IMR-90 (cell line): Measurements from ENCODE around the gene ASB5. TPM values are rescaled to one million over a fixed set of nuclear protein-coding genes. Genes with fewer than 3 reads are reported as not detected.

ENCODE experiments used
- ATAC-seq: fragments of 200-7000 bp; cut with Tn5 transposase; 2 replicates; pipeline ENCODE4 v1.9.1; 2020; ENCODE audit warnings: low read depth, mild to moderate bottlenecking, moderate library complexity
- BruUV-seq: library from RNA; stranded (reverse); fragments of 400-500 nt; replicated peaks from 2 replicates; lab custom pipeline; 2021; lab: Mats Ljungman, UMichigan
- CTCF ChIA-PET: fragments of 300-600 bp; formaldehyde crosslinking; extraction: SDS; loops from one replicate; lab custom pipeline; 2021; ENCODE audit warnings: antibody characterized with exemption; lab: Yijun Ruan, JAX
- POLR2A ChIA-PET: fragments of 300-600 bp; sonication (Branson Sonifier 250); formaldehyde crosslinking; loops from one replicate; lab custom pipeline; 2022; ENCODE audit warnings: antibody characterized with exemption; ENCODE audit not compliant: unreplicated experiment; lab: Charles Lee
- DNase-seq: peaks from one replicate; pipeline ENCODE4 v3.0.0; 2013
- H2AFZ ChIP-seq: replicated peaks from 2 replicates; pipeline ENCODE3; 2013; ENCODE audit warnings: low read length, mild to moderate bottlenecking; ENCODE audit not compliant: poor library complexity
- H2AK5ac ChIP-seq: 2 replicates; pipeline ENCODE4 v1.6.1; 2013; ENCODE audit warnings: low read depth, low read length, inconsistent platforms
- H2AK9ac ChIP-seq: replicated peaks from 2 replicates; pipeline ENCODE3; 2013; ENCODE audit warnings: mild to moderate bottlenecking, low read depth, low read length, moderate library complexity; ENCODE audit not compliant: poor library complexity
- H2BK120ac ChIP-seq: 2 replicates; pipeline ENCODE4 v1.6.1; 2013; ENCODE audit warnings: low read depth, low read length, inconsistent platforms
- H2BK15ac ChIP-seq: 3 replicates; pipeline ENCODE4 v1.6.1; 2013; ENCODE audit warnings: low read depth, low read length, inconsistent platforms
- H2BK20ac ChIP-seq: 2 replicates; pipeline ENCODE4 v1.6.1; 2013; ENCODE audit warnings: low read depth, mild to moderate bottlenecking, inconsistent platforms, low read length, moderate library complexity
- H2BK5ac ChIP-seq: 2 replicates; pipeline ENCODE4 v1.6.1; 2013; ENCODE audit warnings: mild to moderate bottlenecking, low read depth, low read length, inconsistent platforms; ENCODE audit not compliant: poor library complexity, severe bottlenecking
- H3K14ac ChIP-seq: replicated peaks from 2 replicates; pipeline ENCODE4 v1.6.1; 2013; ENCODE audit warnings: low read depth, low read length, inconsistent platforms
- H3K18ac ChIP-seq: 2 replicates; pipeline ENCODE4 v1.6.1; 2013; ENCODE audit warnings: low read depth, low read length, control low read depth
- H3K23ac ChIP-seq: 2 replicates; pipeline ENCODE4 v1.6.1; 2013; ENCODE audit warnings: low read depth, low read length, inconsistent platforms
- H3K27ac ChIP-seq: 2 replicates; pipeline ENCODE4 v1.5.1; 2013; ENCODE audit warnings: mild to moderate bottlenecking, control low read depth, low read length; ENCODE audit not compliant: insufficient read depth
- H3K27me3 ChIP-seq: 2 replicates; pipeline ENCODE4 v1.6.1; 2013; ENCODE audit warnings: low read length; ENCODE audit not compliant: control insufficient read depth, insufficient read depth
- H3K36me3 ChIP-seq: 2 replicates; pipeline ENCODE4 v1.6.1; 2013; ENCODE audit warnings: low read length, mixed read lengths; ENCODE audit not compliant: control insufficient read depth, insufficient read depth
- H3K4ac ChIP-seq: 2 replicates; pipeline ENCODE4 v1.6.1; 2013; ENCODE audit warnings: low read depth, low read length, inconsistent platforms
- H3K4me1 ChIP-seq: 2 replicates; pipeline ENCODE4 v1.6.1; 2013; ENCODE audit warnings: low read length, mixed read lengths; ENCODE audit not compliant: control insufficient read depth, insufficient read depth
- H3K4me2 ChIP-seq: 2 replicates; pipeline ENCODE4 v1.6.1; 2013; ENCODE audit warnings: low read depth, mild to moderate bottlenecking, control low read depth, low read length, moderate library complexity
- H3K4me3 ChIP-seq: 2 replicates; pipeline ENCODE4 v1.5.1; 2013; ENCODE audit warnings: low read depth, mild to moderate bottlenecking, control low read depth, low read length, moderate library complexity; ENCODE audit not compliant: insufficient read depth
- H3K56ac ChIP-seq: 2 replicates; pipeline ENCODE4 v1.6.1; 2013; ENCODE audit warnings: low read length, inconsistent platforms; ENCODE audit not compliant: insufficient read depth; ENCODE audit errors: extremely low read depth
- H3K79me1 ChIP-seq, 2 experiments: 2 replicates each; pipeline ENCODE4 v1.6.1; 2013; ENCODE audit warnings: low read length in 2 of 2, inconsistent platforms in 1 of 2, low read depth in 1 of 2
- H3K9ac ChIP-seq: 2 replicates; pipeline ENCODE4 v1.6.1; 2013; ENCODE audit warnings: low read depth, low read length, control low read depth
- H3K9me1 ChIP-seq: 2 replicates; pipeline ENCODE4 v1.6.1; 2013; ENCODE audit warnings: low read length, inconsistent platforms; ENCODE audit not compliant: insufficient read depth
- H3K9me3 ChIP-seq: 2 replicates; pipeline ENCODE4 v1.6.1; 2013; ENCODE audit warnings: low read length; ENCODE audit not compliant: control insufficient read depth, insufficient read depth
- H4K20me1 ChIP-seq: 2 replicates; pipeline ENCODE4 v1.6.1; 2013; ENCODE audit warnings: low read length, inconsistent platforms; ENCODE audit not compliant: insufficient read depth
- H4K5ac ChIP-seq: 2 replicates; pipeline ENCODE4 v1.6.1; 2013; ENCODE audit warnings: mild to moderate bottlenecking, low read depth, low read length, control low read depth
- H4K8ac ChIP-seq, 2 experiments: 2 replicates each; pipeline ENCODE4 v1.6.1; 2013; ENCODE audit warnings: low read depth in 2 of 2, low read length in 2 of 2, control low read depth in 1 of 2, inconsistent platforms in 1 of 2
- H4K91ac ChIP-seq: 2 replicates; pipeline ENCODE4 v1.6.1; 2013; ENCODE audit warnings: low read depth, low read length, inconsistent platforms; ENCODE audit not compliant: insufficient read depth
- CEBPB ChIP-seq: IDR thresholded peaks from 2 replicates; pipeline ENCODE4 v1.6.1; 2012; ENCODE audit warnings: low read depth, low read length, improper control_type of control experiment
- NFE2L2 ChIP-seq: fragments of 150-350 bp; IDR thresholded peaks from 2 replicates; pipeline ENCODE4 v1.6.1; 2016; ENCODE audit warnings: low read depth, mild to moderate bottlenecking, low read length
- RAD21 ChIP-seq: IDR thresholded peaks from 2 replicates; pipeline ENCODE4 v1.6.1; 2012; ENCODE audit warnings: low read length, improper control_type of control experiment
- RCOR1 ChIP-seq: IDR thresholded peaks from 2 replicates; pipeline ENCODE4 v1.6.1; 2012; ENCODE audit warnings: mild to moderate bottlenecking, low read length, improper control_type of control experiment; ENCODE audit not compliant: insufficient replicate concordance
- SMC3 ChIP-seq: fragments of 150-350 bp; IDR thresholded peaks from 2 replicates; pipeline ENCODE4 v1.6.1; 2016; ENCODE audit warnings: low read depth, mild to moderate bottlenecking, antibody characterized with exemption, low read length, moderate library complexity
- WGBS, 2 experiments: methylation state at CpG; one replicate each; pipeline versions ENCODE4 v1.1.5 to v1.1.7; 2013; ENCODE audit warnings: missing lambda C conversion rate in 2 of 2; ENCODE audit not compliant: insufficient read length in 1 of 2; ENCODE audit errors: extremely low coverage in 2 of 2; 5-methylcytosine and 5-hydroxymethylcytosine counted together
- dilution Hi-C: fragments of 300-500 bp; cut with HindIII; formaldehyde crosslinking; loops from one replicate; pipeline ENCODE4 v1.14.3; 2018; ENCODE audit warnings: low sequenced_read_pairs; ENCODE audit not compliant: unreplicated experiment
- in situ Hi-C: fragments of 300-500 bp; cut with MboI; formaldehyde crosslinking; loops from 3 replicates; pipeline ENCODE4 v1.14.3; 2019; ENCODE audit warnings: low sequenced_read_pairs, inconsistent platforms, mixed read lengths
- intact Hi-C: fragments of 100-400 bp; cut with micrococcal nuclease; formaldehyde crosslinking; loops from 2 replicates; pipeline ENCODE4 v1.10.0; 2022
- polyA plus RNA-seq, 3 experiments: library from polyadenylated mRNA; depleted of rRNA; stranded (reverse); fragments of >200 nt; gene quantifications; 2 replicates each; pipeline ENCODE4 v1.2.3, GENCODE V29; 2012; ENCODE audit warnings: low replicate concordance in 1 of 3
- total RNA-seq: library from RNA; depleted of rRNA; stranded (reverse); fragments of >200 nt; gene quantifications from 2 replicates; pipeline ENCODE4 v1.2.3, GENCODE V29; 2012
- TF ChIP-seq, protein P1 (sequence below): fragments of 150-350 bp; IDR thresholded peaks from 2 replicates; pipeline ENCODE4 v1.6.1; 2017; ENCODE audit warnings: mild to moderate bottlenecking, antibody characterized with exemption, low read length, low read depth
- TF ChIP-seq, protein P2 (sequence below): conservative IDR thresholded peaks from 2 replicates; pipeline ENCODE4 v1.5.1; 2012; ENCODE audit warnings: mild to moderate bottlenecking, low read depth, low read length, improper control_type of control experiment
- TF ChIP-seq, protein P3 (sequence below): fragments of 150-350 bp; IDR thresholded peaks from 2 replicates; pipeline ENCODE4 v1.6.1; 2016; ENCODE audit warnings: low read depth, mild to moderate bottlenecking, low read length, moderate library complexity, borderline replicate concordance

ASB5 gene
- total and polyA plus RNA-seq, 2 of the 4 experiments (the other 2 are of a cell fraction), result 0.18 to 0.21 TPM

DNA sequence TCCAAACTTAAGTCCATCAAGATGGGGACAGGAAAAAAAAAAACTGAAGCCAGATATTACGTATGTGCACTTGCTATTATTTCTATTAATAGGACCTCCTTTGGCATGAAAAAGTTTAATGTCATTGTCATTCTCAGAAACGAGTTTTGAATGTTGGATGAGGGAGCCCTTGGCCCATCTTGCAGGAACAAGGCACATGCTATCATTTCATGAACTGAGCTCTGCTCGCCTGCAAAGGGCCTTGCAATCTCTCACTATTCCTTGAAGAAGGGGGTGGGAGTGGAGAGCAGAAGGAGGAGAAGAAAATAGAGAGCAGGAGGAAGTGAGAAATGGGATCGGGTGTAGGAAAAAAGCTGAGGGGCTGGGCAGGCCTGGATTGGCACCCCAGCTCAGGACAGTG, 39.4 kb downstream of the ASB5 start:
- Histone ChIP-seq H2BK20ac (peak overlapping the region; percentile 31; the same call in 1 of the 2 replicates), H3K56ac (no peak overlapping the region), H2BK120ac (no peak overlapping the region), H3K4ac (0 out of 2 replicates have a peak overlapping the region, but pooled peaks have one; percentile 34), H2BK15ac (no peak overlapping the region; the same call in 2 of the 3 replicates), H3K79me1 (no peaks in the 10 kb centered on the region), H3K9ac (no peak overlapping the region), H3K27ac (no peak overlapping the region), H4K20me1 (no peaks in the 10 kb centered on the region), H3K4me3 (no peak overlapping the region), H2AK5ac (no peak overlapping the region), H3K14ac (no peak overlapping the region), H3K4me2 (no peak overlapping the region), H3K23ac (no peak overlapping the region), H3K18ac (peak overlapping the region; percentile 64; the same call in 1 of the 2 replicates), H4K5ac (peak overlapping the region; percentile 75; the same call in 1 of the 2 replicates), H2AK9ac (no peak overlapping the region), H3K4me1 (peaks cover 6% of the 10 kb centered on the region; the same call in 1 of the 2 replicates), H2AFZ (peak overlapping the region; percentile 15), H4K8ac (peak overlapping the region; percentile 8 to 28; a peak in 1 of 4 replicates), H2BK5ac (no peak overlapping the region), H3K36me3 (no peaks in the 10 kb centered on the region), H3K9me1 (no peaks in the 10 kb centered on the region), H3K9me3 (no peaks in the 10 kb centered on the region), H4K91ac (no peak overlapping the region), H3K27me3 (no peaks in the 10 kb centered on the region)
- in situ Hi-C loops (no loop called here), dilution Hi-C loops (no loop called here), intact Hi-C loops (no loop called here)
- BruUV-seq, result no TSS peak
- ATAC-seq, result no peak
- TF ChIP-seq, protein P1, sequence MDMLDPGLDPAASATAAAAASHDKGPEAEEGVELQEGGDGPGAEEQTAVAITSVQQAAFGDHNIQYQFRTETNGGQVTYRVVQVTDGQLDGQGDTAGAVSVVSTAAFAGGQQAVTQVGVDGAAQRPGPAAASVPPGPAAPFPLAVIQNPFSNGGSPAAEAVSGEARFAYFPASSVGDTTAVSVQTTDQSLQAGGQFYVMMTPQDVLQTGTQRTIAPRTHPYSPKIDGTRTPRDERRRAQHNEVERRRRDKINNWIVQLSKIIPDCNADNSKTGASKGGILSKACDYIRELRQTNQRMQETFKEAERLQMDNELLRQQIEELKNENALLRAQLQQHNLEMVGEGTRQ, result no peak
- no peak for TF ChIP-seq NFE2L2
- no peak for TF ChIP-seq CEBPB
- TF ChIP-seq, protein P2, sequence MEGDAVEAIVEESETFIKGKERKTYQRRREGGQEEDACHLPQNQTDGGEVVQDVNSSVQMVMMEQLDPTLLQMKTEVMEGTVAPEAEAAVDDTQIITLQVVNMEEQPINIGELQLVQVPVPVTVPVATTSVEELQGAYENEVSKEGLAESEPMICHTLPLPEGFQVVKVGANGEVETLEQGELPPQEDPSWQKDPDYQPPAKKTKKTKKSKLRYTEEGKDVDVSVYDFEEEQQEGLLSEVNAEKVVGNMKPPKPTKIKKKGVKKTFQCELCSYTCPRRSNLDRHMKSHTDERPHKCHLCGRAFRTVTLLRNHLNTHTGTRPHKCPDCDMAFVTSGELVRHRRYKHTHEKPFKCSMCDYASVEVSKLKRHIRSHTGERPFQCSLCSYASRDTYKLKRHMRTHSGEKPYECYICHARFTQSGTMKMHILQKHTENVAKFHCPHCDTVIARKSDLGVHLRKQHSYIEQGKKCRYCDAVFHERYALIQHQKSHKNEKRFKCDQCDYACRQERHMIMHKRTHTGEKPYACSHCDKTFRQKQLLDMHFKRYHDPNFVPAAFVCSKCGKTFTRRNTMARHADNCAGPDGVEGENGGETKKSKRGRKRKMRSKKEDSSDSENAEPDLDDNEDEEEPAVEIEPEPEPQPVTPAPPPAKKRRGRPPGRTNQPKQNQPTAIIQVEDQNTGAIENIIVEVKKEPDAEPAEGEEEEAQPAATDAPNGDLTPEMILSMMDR, result no peak
- TF ChIP-seq RAD21, result no peak
- TF ChIP-seq SMC3, result no peak
- no peak for TF ChIP-seq RCOR1
- TF ChIP-seq, protein P3, sequence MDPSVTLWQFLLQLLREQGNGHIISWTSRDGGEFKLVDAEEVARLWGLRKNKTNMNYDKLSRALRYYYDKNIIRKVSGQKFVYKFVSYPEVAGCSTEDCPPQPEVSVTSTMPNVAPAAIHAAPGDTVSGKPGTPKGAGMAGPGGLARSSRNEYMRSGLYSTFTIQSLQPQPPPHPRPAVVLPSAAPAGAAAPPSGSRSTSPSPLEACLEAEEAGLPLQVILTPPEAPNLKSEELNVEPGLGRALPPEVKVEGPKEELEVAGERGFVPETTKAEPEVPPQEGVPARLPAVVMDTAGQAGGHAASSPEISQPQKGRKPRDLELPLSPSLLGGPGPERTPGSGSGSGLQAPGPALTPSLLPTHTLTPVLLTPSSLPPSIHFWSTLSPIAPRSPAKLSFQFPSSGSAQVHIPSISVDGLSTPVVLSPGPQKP, result no peak
- WGBS, 2 experiments, result no CpG with 5 or more reads among the region's 4 CpGs
- CTCF ChIA-PET, result no interaction called here
- POLR2A ChIA-PET, result no interaction called here
- DNase-seq, result no peak
